Stomach (tissue), 9 donors: ENCODE measurements around the gene USP53. TPM values are rescaled to one million over a fixed set of nuclear protein-coding genes. Genes with fewer than 3 reads are reported as not detected.

Source experiments
- DNase-seq, 2 donors: peaks; one replicate each; pipeline versions ENCODE4 v3.0.0 to v3.0.0-alpha.2; 2013 to 2019
- H3K27ac ChIP-seq, 5 donors: fragments of 200-600 bp in 4 of 5; sonication (generic) in 4 of 5; one replicate each; pipeline ENCODE4 v1.5.1; 2013 to 2019; ENCODE audit warnings: mild to moderate bottlenecking in 1 of 5, moderate library complexity in 1 of 5
- H3K27me3 ChIP-seq, 3 donors: fragments of 200-600 bp; sonication (generic); one replicate each; pipeline ENCODE4 v1.5.1; 2017 to 2019; ENCODE audit warnings: mixed run types in 1 of 3
- H3K36me3 ChIP-seq, 4 donors: fragments of 200-600 bp; sonication (generic); 1 replicate in 3 of 4; 2 replicates in 1 of 4; pipeline ENCODE4 v1.5.1; 2016 to 2019
- H3K4me1 ChIP-seq, 4 donors: fragments of 200-600 bp; sonication (generic); one replicate each; pipeline ENCODE4 v1.5.1; 2016 to 2019
- H3K4me3 ChIP-seq, 4 donors: fragments of 200-600 bp; sonication (generic) in 3 of 4; one replicate each; pipeline ENCODE4 v1.5.1; 2016 to 2019; ENCODE audit warnings: mild to moderate bottlenecking in 1 of 4
- H3K9me3 ChIP-seq, 4 donors: fragments of 200-600 bp; sonication (generic); one replicate each; pipeline ENCODE4 v1.5.1; 2016 to 2019
- EP300 ChIP-seq: sonication (generic); formaldehyde crosslinking; IDR thresholded peaks from one replicate; pipeline ENCODE4 v1.6.1; 2017; ENCODE audit warnings: antibody characterized with exemption
- POLR2A ChIP-seq, 4 donors: fragments of 450-650 bp; IDR thresholded peaks; one replicate each; pipeline ENCODE4 v1.6.1; 2016; ENCODE audit warnings: antibody characterized with exemption in 4 of 4, control low read depth in 2 of 4, mild to moderate bottlenecking in 1 of 4, moderate library complexity in 1 of 4
- POLR2AphosphoS5 ChIP-seq, 3 donors: sonication (generic); formaldehyde crosslinking; IDR thresholded peaks; one replicate each; pipeline ENCODE4 v1.6.1; 2016; ENCODE audit warnings: antibody characterized with exemption in 3 of 3
- WGBS, 5 donors: extraction: QIAGEN DNeasy Blood & Tissue Kit in 3 of 5; methylation state at CpG; one replicate each; pipeline versions ENCODE4 v1.1.5 to v1.1.7; 2013 to 2018; 5-methylcytosine and 5-hydroxymethylcytosine counted together
- intact Hi-C: fragments of 100-400 bp; cut with DNase I; formaldehyde crosslinking; loops from one replicate; pipeline ENCODE4 v1.15.1; 2023; ENCODE audit warnings: low total_unique reads
- polyA plus RNA-seq, 3 donors: library from polyadenylated mRNA; stranded (reverse); fragments of 200-250 nt; gene quantifications; one replicate each; pipeline ENCODE4 v1.2.3, GENCODE V29; 2013
- total RNA-seq, 5 donors: library from RNA; depleted of rRNA; stranded (reverse); fragments of >200 nt; gene quantifications; one replicate each; pipeline versions ENCODE4 v1.1.0 to v1.2.3, GENCODE V29; 2014 to 2016
- TF ChIP-seq, protein P1 (sequence below), 7 experiments: fragments of 450-650 bp in 4 of 7; fragments of 200-600 bp in 3 of 7; sonication (generic) in 3 of 7; IDR thresholded peaks; one replicate each; pipeline ENCODE4 v1.5.1; 2016 to 2019; ENCODE audit warnings: antibody characterized with exemption in 7 of 7, control low read depth in 2 of 7, mild to moderate bottlenecking in 1 of 7
- donor health status: healthy with polysubstance abuse.
- donor health status: Bipolar disorder and iron deficiency.
- donor health status: healthy.

The USP53 gene
- total and polyA plus RNA-seq, 8 donors = 15.8 to 116 (median 54.1) TPM

GRCh38 chr4:119211867-119212233 lies 663 bp upstream of the USP53 start:
- Histone ChIP-seq H3K36me3 (no peaks in the 10 kb centered on the region), H3K27ac (peak overlapping the region; percentile 69 to 98 (median 96)), H3K9me3 (no peaks in the 10 kb centered on the region), H3K4me3 (peak overlapping the region; percentile 61 to 88 (median 74)), H3K27me3 (no peaks in the 10 kb centered on the region), H3K4me1 (peaks cover 0 to 51% (median 18%) of the 10 kb centered on the region in 4 donors)
- intact Hi-C loops = no loop called here
- TF ChIP-seq POLR2A (IDR thresholded peaks at IDR 0.05) (no peak), POLR2AphosphoS5 (IDR thresholded peaks at IDR 0.05) (no peak), EP300 (no peak)
- TF ChIP-seq, protein P1, sequence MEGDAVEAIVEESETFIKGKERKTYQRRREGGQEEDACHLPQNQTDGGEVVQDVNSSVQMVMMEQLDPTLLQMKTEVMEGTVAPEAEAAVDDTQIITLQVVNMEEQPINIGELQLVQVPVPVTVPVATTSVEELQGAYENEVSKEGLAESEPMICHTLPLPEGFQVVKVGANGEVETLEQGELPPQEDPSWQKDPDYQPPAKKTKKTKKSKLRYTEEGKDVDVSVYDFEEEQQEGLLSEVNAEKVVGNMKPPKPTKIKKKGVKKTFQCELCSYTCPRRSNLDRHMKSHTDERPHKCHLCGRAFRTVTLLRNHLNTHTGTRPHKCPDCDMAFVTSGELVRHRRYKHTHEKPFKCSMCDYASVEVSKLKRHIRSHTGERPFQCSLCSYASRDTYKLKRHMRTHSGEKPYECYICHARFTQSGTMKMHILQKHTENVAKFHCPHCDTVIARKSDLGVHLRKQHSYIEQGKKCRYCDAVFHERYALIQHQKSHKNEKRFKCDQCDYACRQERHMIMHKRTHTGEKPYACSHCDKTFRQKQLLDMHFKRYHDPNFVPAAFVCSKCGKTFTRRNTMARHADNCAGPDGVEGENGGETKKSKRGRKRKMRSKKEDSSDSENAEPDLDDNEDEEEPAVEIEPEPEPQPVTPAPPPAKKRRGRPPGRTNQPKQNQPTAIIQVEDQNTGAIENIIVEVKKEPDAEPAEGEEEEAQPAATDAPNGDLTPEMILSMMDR (IDR thresholded peaks at IDR 0.05) = no peak
- DNase-seq = no peak
- 0 to 1% (median 0%) methylated on average over 12 of the region's 12 CpGs for WGBS, 5 donors

- Histone ChIP-seq H3K27me3 (no peaks in the 10 kb centered on the region), H3K4me3 (peak overlapping the region; percentile 61 to 88 (median 74)), H3K36me3 (peaks cover 5 to 11% (median 9%) of the 10 kb centered on the region in 4 donors), H3K27ac (peak overlapping the region; percentile 96 to 98 (median 97)), H3K9me3 (no peaks in the 10 kb centered on the region), H3K4me1 (peaks cover 3 to 59% (median 23%) of the 10 kb centered on the region in 4 donors)
- WGBS, 5 donors = 0 to 1% (median 0%) methylated on average over 22 to 24 of the region's 24 CpGs
- DNase-seq = peak; percentile 85 to 92
- TF ChIP-seq EP300 (no peak), POLR2A (IDR thresholded peaks at IDR 0.05) (peak in 1 of 4 donors; percentile 6), POLR2AphosphoS5 (IDR thresholded peaks at IDR 0.05) (peak; percentile 55 to 82 (median 81))
- TF ChIP-seq, protein P1 (IDR thresholded peaks at IDR 0.05) = peak in 2 of 7 experiments; percentile 12 to 16
- intact Hi-C loops = no loop called here
Observed at GRCh38 chr4:119212964-119213606, 572 bp downstream of the USP53 start.

DNA sequence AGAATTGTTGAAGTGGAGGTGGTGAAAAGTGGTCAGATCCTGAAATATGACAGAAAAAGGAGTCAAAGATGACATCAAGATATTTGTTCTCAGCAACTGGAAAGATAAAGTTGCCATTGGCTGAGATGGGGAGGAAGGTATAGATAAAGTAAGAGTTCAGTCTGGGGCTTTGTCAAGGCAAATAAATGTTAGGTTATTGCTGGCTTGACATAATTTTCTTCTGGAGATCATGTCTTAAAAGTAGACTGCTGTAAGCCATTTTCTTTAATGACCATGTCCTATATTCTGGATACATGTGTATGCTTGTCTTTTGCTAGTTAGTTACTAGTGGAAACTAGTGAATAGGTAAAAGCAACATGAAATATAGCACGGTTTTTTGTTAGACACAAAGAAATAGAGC lies 5.6 kb downstream of the USP53 start:
- no peaks in the 10 kb centered on the region for H3K27me3 ChIP-seq
- intact Hi-C loops = no loop called here
- H3K4me1 ChIP-seq = peaks cover 3 to 64% (median 19%) of the 10 kb centered on the region in 4 donors
- TF ChIP-seq EP300 = no peak
- no peak for TF ChIP-seq POLR2A (IDR thresholded peaks at IDR 0.05)
- TF ChIP-seq POLR2AphosphoS5 (IDR thresholded peaks at IDR 0.05) = no peak
- TF ChIP-seq, protein P1 (IDR thresholded peaks at IDR 0.05) = no peak
- peaks cover 11 to 59% (median 55%) of the 10 kb centered on the region in 4 donors for H3K36me3 ChIP-seq
- no peak overlapping the region for H3K4me3 ChIP-seq
- peak overlapping the region in 1 of 5 donors; percentile 6 for H3K27ac ChIP-seq
- no peaks in the 10 kb centered on the region for H3K9me3 ChIP-seq
- WGBS, 5 donors = 88 to 100% (median 93%) methylated on average over 1 of the region's 1 CpG
- no peak for DNase-seq

GRCh38 chr4:119221412-119221811 lies 8.9 kb downstream of the USP53 start:
- WGBS, 5 donors = 80 to 96% (median 84%) methylated on average over 4 of the region's 4 CpGs
- TF ChIP-seq POLR2A (IDR thresholded peaks at IDR 0.05) = no peak
- TF ChIP-seq POLR2AphosphoS5 (IDR thresholded peaks at IDR 0.05) = no peak
- TF ChIP-seq, protein P1 (IDR thresholded peaks at IDR 0.05) = no peak
- no peak for TF ChIP-seq EP300
- Histone ChIP-seq H3K9me3 (no peaks in the 10 kb centered on the region), H3K4me1 (peaks cover 2 to 37% (median 9%) of the 10 kb centered on the region in 4 donors), H3K36me3 (peaks cover 11 to 83% (median 62%) of the 10 kb centered on the region in 4 donors), H3K27ac (no peak overlapping the region), H3K27me3 (no peaks in the 10 kb centered on the region), H3K4me3 (no peak overlapping the region)
- no peak for DNase-seq
- intact Hi-C loops = no loop called here
